HG02642 (cell line): ENCODE data around the gene KDM3A.

ENCODE experiments used
- ATAC-seq: cut with Tn5 transposase; IDR thresholded peaks from one replicate; pipeline ENCODE4 v1.9.1; 2021; ENCODE audit warnings: mild to moderate bottlenecking; ENCODE audit not compliant: unreplicated experiment, poor library complexity

The KDM3A gene, protein sequence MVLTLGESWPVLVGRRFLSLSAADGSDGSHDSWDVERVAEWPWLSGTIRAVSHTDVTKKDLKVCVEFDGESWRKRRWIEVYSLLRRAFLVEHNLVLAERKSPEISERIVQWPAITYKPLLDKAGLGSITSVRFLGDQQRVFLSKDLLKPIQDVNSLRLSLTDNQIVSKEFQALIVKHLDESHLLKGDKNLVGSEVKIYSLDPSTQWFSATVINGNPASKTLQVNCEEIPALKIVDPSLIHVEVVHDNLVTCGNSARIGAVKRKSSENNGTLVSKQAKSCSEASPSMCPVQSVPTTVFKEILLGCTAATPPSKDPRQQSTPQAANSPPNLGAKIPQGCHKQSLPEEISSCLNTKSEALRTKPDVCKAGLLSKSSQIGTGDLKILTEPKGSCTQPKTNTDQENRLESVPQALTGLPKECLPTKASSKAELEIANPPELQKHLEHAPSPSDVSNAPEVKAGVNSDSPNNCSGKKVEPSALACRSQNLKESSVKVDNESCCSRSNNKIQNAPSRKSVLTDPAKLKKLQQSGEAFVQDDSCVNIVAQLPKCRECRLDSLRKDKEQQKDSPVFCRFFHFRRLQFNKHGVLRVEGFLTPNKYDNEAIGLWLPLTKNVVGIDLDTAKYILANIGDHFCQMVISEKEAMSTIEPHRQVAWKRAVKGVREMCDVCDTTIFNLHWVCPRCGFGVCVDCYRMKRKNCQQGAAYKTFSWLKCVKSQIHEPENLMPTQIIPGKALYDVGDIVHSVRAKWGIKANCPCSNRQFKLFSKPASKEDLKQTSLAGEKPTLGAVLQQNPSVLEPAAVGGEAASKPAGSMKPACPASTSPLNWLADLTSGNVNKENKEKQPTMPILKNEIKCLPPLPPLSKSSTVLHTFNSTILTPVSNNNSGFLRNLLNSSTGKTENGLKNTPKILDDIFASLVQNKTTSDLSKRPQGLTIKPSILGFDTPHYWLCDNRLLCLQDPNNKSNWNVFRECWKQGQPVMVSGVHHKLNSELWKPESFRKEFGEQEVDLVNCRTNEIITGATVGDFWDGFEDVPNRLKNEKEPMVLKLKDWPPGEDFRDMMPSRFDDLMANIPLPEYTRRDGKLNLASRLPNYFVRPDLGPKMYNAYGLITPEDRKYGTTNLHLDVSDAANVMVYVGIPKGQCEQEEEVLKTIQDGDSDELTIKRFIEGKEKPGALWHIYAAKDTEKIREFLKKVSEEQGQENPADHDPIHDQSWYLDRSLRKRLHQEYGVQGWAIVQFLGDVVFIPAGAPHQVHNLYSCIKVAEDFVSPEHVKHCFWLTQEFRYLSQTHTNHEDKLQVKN (N-terminal part only)

DNA sequence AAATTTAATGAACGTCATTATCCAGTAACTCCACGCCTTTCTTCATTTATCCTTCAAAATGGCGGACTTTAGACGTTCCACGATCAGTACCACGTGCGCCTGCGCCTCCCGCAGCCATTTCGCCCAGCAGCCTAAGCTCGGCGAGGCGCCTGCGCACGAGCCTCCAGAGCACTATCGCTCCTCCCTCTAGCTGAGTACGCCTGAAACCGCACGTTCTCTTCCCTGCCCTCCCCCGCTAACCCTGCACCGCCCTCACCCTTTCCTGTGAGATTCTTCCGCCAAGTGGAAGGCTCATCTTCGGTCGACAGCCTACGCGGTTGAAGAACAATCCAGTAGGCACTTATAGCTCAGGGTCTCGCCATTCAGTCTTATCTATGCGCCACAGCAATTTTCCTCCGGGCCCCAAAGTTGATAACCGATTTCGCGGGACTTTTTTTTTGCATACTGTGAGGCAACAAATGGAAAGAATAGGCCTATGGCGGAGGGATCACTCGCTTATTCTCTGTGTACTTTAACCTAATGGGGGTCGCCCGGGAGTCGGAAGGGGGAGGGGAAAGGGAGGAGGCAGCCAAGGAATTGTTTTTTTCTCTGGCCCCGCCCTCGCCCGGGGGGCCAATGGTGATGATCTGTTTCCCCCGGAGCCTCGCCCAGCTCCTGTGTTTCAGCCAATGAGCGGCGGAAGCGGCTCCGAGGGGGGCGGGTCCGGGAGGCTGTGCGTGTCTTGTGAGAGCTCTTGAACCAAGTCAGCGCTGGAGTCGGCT, at the start of gene KDM3A:
Gene KDM3A, plus strand, starts transcription at position 741 of the 761 bp plus-strand sequence. CDS start 677 bp downstream, outside the sequence.
- ATAC-seq: peak; percentile 84

DNA sequence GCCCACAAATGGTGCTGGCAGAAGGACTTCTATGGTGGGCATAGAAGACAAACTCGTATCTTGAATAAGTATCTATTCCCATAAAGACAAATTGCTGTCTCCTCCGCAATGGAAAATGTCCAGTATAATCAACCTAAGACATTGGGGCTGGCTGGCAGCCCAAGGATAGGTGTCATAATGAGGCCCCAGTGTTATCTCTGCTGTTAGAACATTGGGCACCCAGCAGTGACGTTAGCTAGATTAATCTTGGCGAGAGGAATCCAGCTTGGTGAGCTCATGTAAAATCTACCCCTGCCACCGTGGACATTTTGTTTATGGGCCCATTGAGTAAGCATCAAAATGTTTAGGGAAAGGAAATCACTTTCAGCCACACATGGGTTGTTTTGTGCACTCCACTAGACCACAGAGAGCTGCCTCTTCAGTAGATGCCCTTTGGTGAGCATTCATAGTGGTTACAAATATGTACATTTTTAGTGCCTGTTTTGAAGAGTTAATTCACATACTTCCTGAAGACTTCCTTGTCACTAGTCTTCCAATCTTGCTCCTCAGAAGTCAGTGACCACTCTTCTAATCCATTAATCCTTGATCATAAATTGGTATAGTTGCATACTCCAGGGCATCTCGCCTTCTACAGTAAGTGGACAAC, 48.2 kb upstream of the KDM3A start:
- ATAC-seq: no peak

DNA sequence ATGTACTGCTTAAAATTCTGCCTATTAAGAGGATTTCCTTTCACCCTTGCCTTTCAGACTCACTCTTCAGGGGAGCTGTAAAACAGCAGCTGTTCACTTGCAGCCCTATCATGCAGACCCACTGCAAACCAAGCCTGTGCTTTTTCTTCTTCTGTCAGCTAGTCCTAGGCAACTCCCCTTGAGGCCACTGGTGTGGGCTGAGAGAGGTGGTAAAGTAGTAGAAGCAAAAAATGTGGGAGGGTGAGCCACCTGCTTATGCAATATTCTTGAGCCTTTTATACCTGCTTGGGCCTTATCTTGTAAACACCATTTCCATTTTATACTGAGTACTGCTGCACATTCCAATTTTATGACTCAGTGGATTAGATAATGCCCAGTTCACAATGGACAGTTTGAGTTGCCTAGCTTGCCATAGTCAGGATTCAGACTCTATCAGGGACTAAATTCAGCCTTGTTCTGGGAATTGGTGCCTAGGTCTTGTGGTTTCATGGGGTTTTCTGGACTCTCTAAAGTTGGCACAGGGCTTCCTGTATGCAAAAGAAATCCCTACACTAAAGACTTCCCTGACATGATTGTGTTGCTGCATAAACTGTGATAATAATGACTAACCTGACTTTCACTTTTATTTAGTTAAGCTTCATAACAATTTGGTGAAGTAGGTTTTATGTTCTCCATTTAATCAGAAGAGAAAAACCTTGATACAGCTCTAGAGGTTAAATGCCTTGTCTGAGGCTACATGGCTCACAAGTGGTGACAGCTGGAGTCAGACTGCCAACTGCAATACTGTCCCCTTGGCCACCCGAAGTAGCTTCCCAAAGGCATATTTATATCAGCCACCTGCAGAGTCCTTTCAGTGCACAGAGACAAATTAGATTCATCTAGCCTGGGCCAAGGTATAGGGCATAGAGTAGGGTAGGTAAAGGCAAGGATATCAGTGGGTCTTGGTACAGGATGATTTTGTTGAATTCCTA, 47.4 kb upstream of the KDM3A start:
- no peak for ATAC-seq

DNA sequence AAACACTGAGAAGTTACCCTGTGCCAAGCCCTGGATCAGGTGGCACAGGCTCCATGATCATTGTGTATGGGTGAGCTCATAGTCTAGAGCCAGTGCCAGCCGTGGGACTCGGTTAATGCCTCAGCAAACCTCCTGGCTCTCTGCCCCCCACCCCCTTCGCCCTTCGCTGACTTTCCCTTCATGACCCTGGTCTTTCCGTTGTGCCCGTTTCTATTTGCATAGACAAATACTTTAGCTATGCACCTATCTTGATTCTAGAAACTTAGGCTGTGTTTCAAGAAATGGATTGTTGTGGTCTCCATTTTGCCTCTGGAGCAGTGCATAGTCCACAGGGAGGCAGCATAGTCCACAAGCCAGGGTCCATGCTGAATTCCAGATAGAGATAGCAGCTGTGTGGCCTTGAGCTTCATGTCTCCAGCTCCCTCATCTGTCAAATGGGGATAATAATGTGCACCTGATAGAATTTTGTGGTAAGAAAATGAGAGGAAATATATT, 44.8 kb upstream of the KDM3A start:
- ATAC-seq: no peak

GRCh38 chr2:86397986-86398385, 43.2 kb upstream of the KDM3A start:
- ATAC-seq: no peak

DNA sequence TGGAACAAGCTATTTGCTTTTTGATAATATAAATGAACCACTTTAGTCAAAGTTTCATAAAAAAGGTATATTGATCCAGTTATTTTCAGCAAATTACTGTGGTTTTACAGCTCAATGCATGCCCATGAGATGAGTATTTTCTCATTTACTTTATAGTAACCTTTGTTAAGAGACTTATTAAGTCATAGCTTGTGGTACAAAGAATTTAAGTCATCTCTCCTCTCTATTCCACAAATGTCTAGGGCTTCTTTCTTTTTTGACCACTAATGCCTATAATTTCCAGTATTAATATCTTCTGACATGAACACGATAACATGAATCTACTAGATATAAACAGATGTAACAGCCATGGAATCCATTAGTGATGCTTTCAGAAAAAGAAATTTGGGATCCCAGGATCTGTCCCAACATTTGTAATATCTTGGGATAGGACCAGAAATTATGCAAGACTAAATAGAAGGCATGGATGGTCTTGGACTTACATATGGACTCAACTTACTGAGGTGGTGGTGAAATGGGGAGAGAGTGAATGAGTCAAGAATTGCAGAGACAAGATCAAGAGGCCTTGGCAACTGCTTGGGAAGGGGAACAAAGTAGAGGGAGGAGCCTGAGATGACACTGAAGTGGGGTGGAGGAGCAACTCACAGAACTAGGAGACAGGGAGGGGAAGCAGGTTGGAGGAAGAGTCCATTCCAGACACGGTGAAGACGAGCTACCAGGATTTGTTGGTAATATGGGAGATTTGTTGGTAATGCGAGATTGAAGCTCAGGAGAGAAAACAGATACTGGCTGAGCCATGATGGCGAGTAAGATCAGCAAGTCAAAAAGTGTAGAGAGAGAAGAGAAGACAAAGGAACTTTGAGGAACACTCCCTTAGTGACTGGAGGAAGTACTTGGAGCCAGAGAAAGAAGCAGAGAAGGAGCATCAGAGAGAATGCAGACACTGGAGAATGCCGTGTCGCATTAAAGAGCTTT, 42.4 kb upstream of the KDM3A start:
- no peak for ATAC-seq

- no peak for ATAC-seq
These were observed 40.9 kb upstream of the KDM3A start for GRCh38 chr2:86400321-86400720.

GRCh38 chr2:86410581-86410980, 30.6 kb upstream of the KDM3A start:
- ATAC-seq: no peak

DNA sequence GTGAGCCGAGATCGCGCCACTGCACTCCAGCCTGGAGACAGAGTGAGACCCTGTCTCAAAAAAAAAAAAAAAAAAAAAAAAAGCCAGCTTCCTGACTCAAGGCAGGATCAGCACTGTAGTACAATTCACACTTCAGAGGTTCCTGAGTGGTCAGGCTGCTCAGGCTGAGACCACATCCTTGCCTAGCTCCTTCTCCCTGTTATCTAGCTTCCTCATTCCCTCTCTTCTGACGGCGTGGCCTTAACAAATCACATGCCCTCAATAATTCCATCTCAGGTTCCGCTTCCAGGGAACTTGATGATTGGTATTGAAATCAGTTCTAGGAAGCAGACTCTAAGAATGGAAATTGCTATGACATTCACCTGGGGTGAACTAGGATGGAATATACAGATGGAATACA, 29.8 kb upstream of the KDM3A start:
- no peak for ATAC-seq

- no peak for ATAC-seq
These were observed 29.2 kb upstream of the KDM3A start for GRCh38 chr2:86412007-86412406.

GRCh38 chr2:86413296-86414094, 27.7 kb upstream of the KDM3A start:
- ATAC-seq: no peak

DNA sequence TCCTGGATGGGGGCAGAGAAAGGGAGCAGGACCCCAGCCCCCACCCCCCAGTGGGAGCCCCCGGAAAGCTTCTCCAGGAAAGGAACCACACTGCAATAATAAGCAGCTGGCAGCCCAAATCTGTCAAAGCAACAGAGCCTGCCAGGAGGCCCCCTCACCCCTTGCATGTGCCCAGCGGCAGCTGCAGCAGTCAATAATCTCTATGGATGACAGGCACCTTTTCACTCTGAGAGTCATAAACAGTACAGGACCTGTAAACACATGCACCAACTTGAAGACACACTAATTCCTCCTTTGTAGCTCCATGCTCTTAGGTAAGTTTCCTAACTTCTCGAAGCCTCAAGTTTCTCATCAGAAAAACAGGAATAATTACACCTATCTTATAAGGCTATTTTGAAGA, 26.2 kb upstream of the KDM3A start:
- ATAC-seq: no peak

- ATAC-seq: no peak
These were observed 25.0 kb upstream of the KDM3A start for GRCh38 chr2:86416146-86416545.

DNA sequence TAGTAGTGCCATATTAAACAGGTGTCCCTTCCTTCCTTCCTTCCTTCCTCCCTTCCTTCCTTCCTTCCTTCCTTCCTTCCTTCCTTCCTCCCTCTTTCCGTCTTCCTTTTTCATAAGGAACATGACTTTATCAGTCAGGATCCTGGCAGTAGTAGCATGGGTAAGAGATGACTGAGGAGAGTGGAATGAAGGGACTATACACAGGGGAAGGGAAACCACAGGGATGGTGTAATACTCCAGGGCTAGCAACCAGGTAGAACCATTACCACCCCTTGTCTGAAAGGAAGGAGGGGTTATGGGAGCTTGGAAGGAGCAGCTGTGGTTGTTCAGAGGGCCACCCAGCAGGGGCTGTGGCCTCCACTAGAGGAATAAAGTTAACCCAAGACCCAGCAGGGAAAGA, 23.2 kb upstream of the KDM3A start:
- ATAC-seq: no peak

DNA sequence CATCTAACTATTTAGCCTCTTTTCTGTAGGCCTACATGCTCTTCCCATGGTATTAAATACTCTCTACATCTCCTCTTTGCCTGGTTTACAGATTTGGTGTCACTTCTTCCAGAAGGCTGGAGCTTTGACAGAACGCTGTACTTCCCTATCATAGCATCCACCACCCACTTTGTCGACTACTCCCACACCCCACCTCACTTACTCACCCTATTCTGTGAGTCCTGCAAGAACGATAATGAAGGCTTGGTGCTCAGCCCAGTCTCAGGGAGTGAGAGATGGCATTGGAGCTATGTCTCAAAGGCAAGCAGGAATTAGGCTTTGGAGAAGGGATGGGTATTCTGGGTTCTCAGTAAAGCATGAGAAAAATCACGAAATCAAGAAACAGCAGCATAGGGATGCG, 20.3 kb upstream of the KDM3A start:
- ATAC-seq: no peak

- no peak for ATAC-seq
These were observed 14.9 kb upstream of the KDM3A start for GRCh38 chr2:86426271-86426670.
